GM18858 (cell line): Measurements from ENCODE around the gene SSR4.

ENCODE experiments used
- ATAC-seq: cut with Tn5 transposase; IDR thresholded peaks from one replicate; pipeline ENCODE4 v1.9.1; 2021; ENCODE audit not compliant: unreplicated experiment

SSR4 gene

GRCh38 chrX:153769158-153769864, 25.2 kb upstream of the SSR4 start:
- ATAC-seq, result no peak

GRCh38 chrX:153769865-153770600, 24.4 kb upstream of the SSR4 start:
- no peak for ATAC-seq

- ATAC-seq, result no peak
These were observed 23.7 kb upstream of the SSR4 start for GRCh38 chrX:153770601-153771414.

GRCh38 chrX:153771415-153772315, 22.8 kb upstream of the SSR4 start:
- no peak for ATAC-seq

- no peak for ATAC-seq
These were observed 21.9 kb upstream of the SSR4 start for GRCh38 chrX:153772316-153773217.

- ATAC-seq, result no peak
These were observed 21.3 kb upstream of the SSR4 start for GRCh38 chrX:153773218-153773611.

- no peak for ATAC-seq
These were observed 20.5 kb upstream of the SSR4 start for GRCh38 chrX:153773741-153774575.

GRCh38 chrX:153774576-153775292, 19.7 kb upstream of the SSR4 start:
- ATAC-seq, result no peak

GRCh38 chrX:153775293-153776119, 19.0 kb upstream of the SSR4 start:
- no peak for ATAC-seq

- no peak for ATAC-seq
These were observed 18.3 kb upstream of the SSR4 start for GRCh38 chrX:153776120-153776599.

GRCh38 chrX:153776611-153777045, 17.8 kb upstream of the SSR4 start:
- no peak for ATAC-seq

- no peak for ATAC-seq
These were observed 17.0 kb upstream of the SSR4 start for GRCh38 chrX:153777261-153778090.

- no peak for ATAC-seq
These were observed 16.3 kb upstream of the SSR4 start for GRCh38 chrX:153778181-153778580.

GRCh38 chrX:153778684-153779101, 15.8 kb upstream of the SSR4 start:
- no peak for ATAC-seq

- ATAC-seq, result no peak
These were observed 14.4 kb upstream of the SSR4 start for GRCh38 chrX:153779891-153780677.
